H1 (cell line): ENCODE measurements around the gene LCN2. TPM values are rescaled to one million over a fixed set of nuclear protein-coding genes. Genes with fewer than 3 reads are reported as not detected.

Experiments used
- CTCF ChIA-PET: fragments of 300-600 bp; sonication (Branson Sonifier 250); formaldehyde crosslinking; loops from one replicate; lab custom pipeline; 2021; ENCODE audit not compliant: partially characterized antibody; lab: Charles Lee
- POLR2A ChIA-PET: fragments of 300-600 bp; sonication (Branson Sonifier 250); formaldehyde crosslinking; loops from one replicate; lab custom pipeline; 2021; ENCODE audit warnings: inconsistent platforms; ENCODE audit not compliant: partially characterized antibody; lab: Charles Lee
- DNase-seq, 2 experiments: peaks; one replicate each; pipeline versions ENCODE4 v3.0.0 to v3.0.0-alpha.2; 2010 to 2022; ENCODE audit warnings: low spot score in 2 of 2, low read depth in 1 of 2, mixed read lengths in 1 of 2
- FAIRE-seq: peaks from 2 replicates; lab custom pipeline; 2011; peaks lifted over from hg19 to GRCh38; lab: Jason Lieb, UNC
- H2AFZ ChIP-seq: 2 replicates; pipeline ENCODE4 v1.8.1; 2012; ENCODE audit warnings: low read length, inconsistent platforms
- H2AK5ac ChIP-seq: 2 replicates; pipeline ENCODE4 v1.6.1; 2013; ENCODE audit warnings: low read depth, low read length
- H2BK120ac ChIP-seq: replicated peaks from 2 replicates; pipeline ENCODE3; 2013; ENCODE audit warnings: low read depth, low read length, inconsistent platforms
- H2BK12ac ChIP-seq: 2 replicates; pipeline ENCODE4 v1.6.1; 2013; ENCODE audit warnings: low read depth, low read length
- H2BK15ac ChIP-seq: 2 replicates; pipeline ENCODE4 v1.6.1; 2013; ENCODE audit warnings: low read length
- H2BK20ac ChIP-seq: 2 replicates; pipeline ENCODE4 v1.6.1; 2013; ENCODE audit warnings: low read length
- H2BK5ac ChIP-seq: 2 replicates; pipeline ENCODE4 v1.6.1; 2013; ENCODE audit warnings: low read depth, low read length
- H3K14ac ChIP-seq: 2 replicates; pipeline ENCODE4 v1.6.1; 2013; ENCODE audit warnings: inconsistent platforms; ENCODE audit not compliant: insufficient read length
- H3K18ac ChIP-seq: 2 replicates; pipeline ENCODE4 v1.6.1; 2013; ENCODE audit warnings: low read length; ENCODE audit errors: extremely low read depth
- H3K23ac ChIP-seq: 2 replicates; pipeline ENCODE4 v1.6.1; 2013; ENCODE audit warnings: inconsistent platforms; ENCODE audit not compliant: insufficient read length
- H3K23me2 ChIP-seq: 2 replicates; pipeline ENCODE4 v1.6.1; 2013; ENCODE audit warnings: low read depth, low read length
- H3K27ac ChIP-seq: 2 replicates; pipeline ENCODE4 v1.6.1; 2011; ENCODE audit warnings: low read depth, low read length, inconsistent platforms
- H3K27me3 ChIP-seq, 4 experiments: replicated peaks in 1 of 4; 1 replicate in 1 of 4; 2 replicates in 3 of 4; pipeline versions ENCODE4 v1.6.1 to v1.8.1; 2011 to 2013; ENCODE audit warnings: low read length in 3 of 4, mild to moderate bottlenecking in 3 of 4, inconsistent platforms in 2 of 4, mixed read lengths in 2 of 4, moderate library complexity in 1 of 4; ENCODE audit not compliant: control insufficient read depth in 3 of 4, insufficient read depth in 3 of 4; ENCODE audit errors: extremely low read depth in 1 of 4
- H3K36me3 ChIP-seq, 4 experiments: 2 replicates each; pipeline versions ENCODE4 v1.6.1 to v1.8.1; 2011 to 2013; ENCODE audit warnings: mild to moderate bottlenecking in 4 of 4, low read length in 3 of 4, moderate library complexity in 2 of 4, control low read depth in 1 of 4, inconsistent platforms in 1 of 4; ENCODE audit not compliant: insufficient read depth in 4 of 4, control insufficient read depth in 2 of 4
- H3K4ac ChIP-seq: replicated peaks from 2 replicates; pipeline ENCODE3; 2013; ENCODE audit warnings: low read length, low read depth, mixed read lengths, inconsistent platforms; ENCODE audit not compliant: insufficient read length
- H3K4me1 ChIP-seq, 4 experiments: replicated peaks in 1 of 4; 1 replicate in 1 of 4; 2 replicates in 3 of 4; pipeline versions ENCODE4 v1.6.1 to v1.8.1; 2011 to 2013; ENCODE audit warnings: low read length in 3 of 4, inconsistent platforms in 2 of 4, mixed read lengths in 1 of 4; ENCODE audit not compliant: insufficient read depth in 4 of 4, control insufficient read depth in 3 of 4
- H3K4me2 ChIP-seq, 2 experiments: 2 replicates each; pipeline versions ENCODE4 v1.6.1 to v1.8.1; 2011 to 2013; ENCODE audit warnings: low read depth in 2 of 2, low read length in 2 of 2, control low read depth in 1 of 2, inconsistent platforms in 1 of 2, mild to moderate bottlenecking in 1 of 2; ENCODE audit not compliant: insufficient read depth in 1 of 2
- H3K4me3 ChIP-seq, 4 experiments: fragments of 200-600, 300-600 bp in 1 of 4; sonication (generic), shearing (Covaris generic), sonication (Bioruptor Twin) in 1 of 4; 2 replicates each; pipeline versions ENCODE4 v1.5.1 to v1.8.1; 2011 to 2016; ENCODE audit warnings: low read length in 4 of 4, low read depth in 3 of 4, control low read depth in 2 of 4, inconsistent platforms in 2 of 4, mild to moderate bottlenecking in 2 of 4, mixed read lengths in 1 of 4, moderate library complexity in 1 of 4; ENCODE audit not compliant: insufficient read depth in 2 of 4; ENCODE audit errors: extremely low read depth in 1 of 4
- H3K56ac ChIP-seq: replicated peaks from 2 replicates; pipeline ENCODE3; 2013; ENCODE audit warnings: low read depth, mild to moderate bottlenecking, mixed read lengths, low read length, inconsistent platforms; ENCODE audit not compliant: insufficient read length
- H3K79me1 ChIP-seq: 2 replicates; pipeline ENCODE4 v1.6.1; 2013; ENCODE audit warnings: low read depth, low read length, control low read depth
- H3K79me2 ChIP-seq, 2 experiments: 2 replicates each; pipeline versions ENCODE4 v1.6.1 to v1.8.1; 2012 to 2013; ENCODE audit warnings: low read length in 2 of 2, mild to moderate bottlenecking in 2 of 2, inconsistent platforms in 1 of 2; ENCODE audit not compliant: insufficient read depth in 2 of 2, control insufficient read depth in 1 of 2
- H3K9ac ChIP-seq, 4 experiments: replicated peaks in 1 of 4; 1 replicate in 1 of 4; 2 replicates in 3 of 4; pipeline versions ENCODE4 v1.6.1 to v1.8.1; 2011 to 2013; ENCODE audit warnings: low read depth in 3 of 4, low read length in 3 of 4, control low read depth in 2 of 4, mild to moderate bottlenecking in 2 of 4, moderate library complexity in 2 of 4, inconsistent platforms in 1 of 4; ENCODE audit errors: extremely low read depth in 1 of 4
- H3K9me3 ChIP-seq, 2 experiments: 2 replicates each; pipeline versions ENCODE4 v1.6.1 to v1.8.1; 2012 to 2013; ENCODE audit warnings: mild to moderate bottlenecking in 2 of 2, moderate library complexity in 2 of 2, control low read depth in 1 of 2, inconsistent platforms in 1 of 2, low read depth in 1 of 2, low read length in 1 of 2, mixed read lengths in 1 of 2; ENCODE audit not compliant: insufficient read depth in 2 of 2
- H4K20me1 ChIP-seq, 2 experiments: replicated peaks in 1 of 2; 2 replicates each; pipeline versions ENCODE3 to v1.8.1; 2011 to 2013; ENCODE audit warnings: inconsistent platforms in 2 of 2, low read length in 2 of 2, mild to moderate bottlenecking in 1 of 2; ENCODE audit not compliant: insufficient read depth in 2 of 2, control insufficient read depth in 1 of 2
- H4K5ac ChIP-seq: 2 replicates; pipeline ENCODE4 v1.6.1; 2013; ENCODE audit warnings: low read length, low read depth, mixed read lengths, inconsistent platforms; ENCODE audit not compliant: insufficient read length
- H4K8ac ChIP-seq: 2 replicates; pipeline ENCODE4 v1.8.0; 2013; ENCODE audit warnings: mild to moderate bottlenecking, moderate library complexity, low read length, inconsistent platforms; ENCODE audit not compliant: insufficient read depth; ENCODE audit errors: extremely low read depth
- H4K91ac ChIP-seq: replicated peaks from 2 replicates; pipeline ENCODE3; 2013; ENCODE audit warnings: low read length, mixed read lengths, inconsistent platforms; ENCODE audit not compliant: insufficient read length
- HDAC6 ChIP-seq: IDR thresholded peaks from one replicate; pipeline ENCODE4 v1.7.1; 2012; ENCODE audit warnings: low read depth, mild to moderate bottlenecking, inconsistent platforms, low read length, moderate library complexity
- WGBS, 2 experiments: shearing (Covaris generic) in 1 of 2; methylation state at CpG; one replicate each; pipeline versions ENCODE4 v1.1.6 to v1.1.7; 2013 to 2015; ENCODE audit warnings: low lambda C conversion rate in 2 of 2, mixed read lengths in 2 of 2, inconsistent platforms in 1 of 2, low coverage in 1 of 2, missing lambda C conversion rate in 1 of 2; ENCODE audit not compliant: insufficient replicate concordance in 2 of 2, insufficient coverage in 1 of 2, insufficient read length in 1 of 2; ENCODE audit errors: extremely low coverage in 1 of 2, missing lambda C conversion rate in 1 of 2; 5-methylcytosine and 5-hydroxymethylcytosine counted together
- polyA plus RNA-seq, 7 experiments: library from polyadenylated mRNA; depleted of rRNA in 3 of 7; stranded (reverse) in 5 of 7; unstranded in 2 of 7; fragments of >200 nt in 5 of 7; fragments of 200-250 nt in 2 of 7; gene quantifications; 1 replicate in 5 of 7; 2 replicates in 1 of 7; 4 replicates in 1 of 7; pipeline versions ENCODE4 v1.2.1 to v1.2.3, GENCODE V29; 2011 to 2013; ENCODE audit warnings: missing spikeins in 2 of 7, mixed read lengths in 2 of 7
- total RNA-seq: library from RNA; stranded (reverse); fragmentation: NEBNext Ultra II Directional; extraction: Animal tissue kit (Norgen Biotek cat#: 25700); gene quantifications from 2 replicates; pipeline ENCODE4 v1.2.1, GENCODE V29; 2021

LCN2 gene
- total and polyA plus RNA-seq, 2 of the 8 experiments (the other 6 are each of a cell fraction or from before 2014, with no cell fraction given), result 1.1 to 1.6 TPM

DNA sequence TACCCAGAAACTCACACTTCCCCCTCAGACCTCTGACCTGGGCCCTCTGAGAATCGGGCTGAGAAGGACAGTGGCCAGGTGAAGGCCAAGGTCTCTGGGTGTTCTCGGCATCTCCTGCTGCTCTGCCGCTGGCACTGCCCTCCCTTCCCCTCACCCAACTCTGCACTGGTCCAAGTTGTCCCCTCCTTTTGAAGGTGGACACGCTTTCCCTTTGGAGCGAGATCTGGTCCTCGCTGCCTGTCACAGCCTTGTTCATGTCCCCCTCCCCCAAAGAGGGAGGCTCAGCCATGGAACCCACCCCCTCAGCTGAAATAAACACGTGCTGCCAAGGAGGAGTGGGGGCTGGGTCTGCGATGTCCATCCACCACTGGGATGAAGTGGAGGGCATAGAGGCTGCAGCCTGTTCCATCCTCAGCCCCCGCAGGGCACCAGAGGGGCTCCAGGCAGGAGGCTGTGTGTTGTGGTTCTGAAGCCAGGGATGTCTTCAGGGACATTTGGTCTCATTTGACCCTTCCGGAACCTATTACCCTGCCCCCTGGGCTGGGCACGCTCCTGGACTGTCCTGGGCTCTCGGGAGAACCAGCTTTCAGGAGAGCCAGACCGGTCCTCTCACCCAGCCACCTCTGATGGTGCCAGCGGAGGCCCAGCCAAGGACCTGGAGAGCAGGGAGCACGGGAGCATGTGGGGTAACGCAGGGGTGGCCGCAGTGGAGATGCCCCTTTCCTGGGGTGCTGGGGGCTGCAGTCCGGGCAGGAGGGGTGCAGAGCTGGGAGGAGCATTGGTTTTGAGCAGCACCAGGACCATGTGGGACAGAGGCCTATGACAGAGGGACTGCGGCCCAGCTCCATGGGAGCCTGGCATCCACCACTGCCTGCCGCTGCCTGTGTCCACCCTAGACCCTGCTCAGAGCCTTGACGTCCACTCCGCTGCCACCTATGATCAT lies 4.7 kb upstream of the LCN2 start:
- POLR2A ChIA-PET, result interaction anchor here (1.2 to 2.5 kb wide), 3 partner anchors 8 to 18 kb away, joined by 3 to 6 read pairs (median 4); no protein-coding TSS in a partner anchor
- no peak overlapping the region for H3K14ac ChIP-seq
- no peak overlapping the region for H2BK20ac ChIP-seq
- H3K79me2 ChIP-seq, result no peaks in the 10 kb centered on the region
- no peaks in the 10 kb centered on the region for H3K27me3 ChIP-seq
- no peak overlapping the region for H3K9ac ChIP-seq
- 90% methylated on average over 22 of the region's 22 CpGs; no CpG with 5 or more reads in 1 of the 2 experiments for WGBS, 2 experiments
- no peak overlapping the region for H3K56ac ChIP-seq
- H3K23ac ChIP-seq, result no peak overlapping the region
- peak overlapping the region; percentile 79; the same call in 1 of the 2 replicates for H4K8ac ChIP-seq
- H3K4me3 ChIP-seq, result no peak overlapping the region
- H2AFZ ChIP-seq, result no peak overlapping the region
- H3K4me1 ChIP-seq, result no peaks in the 10 kb centered on the region; a peak in 1 of 7 replicates
- H2BK15ac ChIP-seq, result no peak overlapping the region
- H3K23me2 ChIP-seq, result no peaks in the 10 kb centered on the region
- H2BK12ac ChIP-seq, result no peak overlapping the region
- no peak overlapping the region for H3K4ac ChIP-seq
- H4K5ac ChIP-seq, result no peak overlapping the region
- H2BK120ac ChIP-seq, result no peak overlapping the region
- H3K36me3 ChIP-seq, result no peaks in the 10 kb centered on the region
- no peak overlapping the region for H3K4me2 ChIP-seq
- H2AK5ac ChIP-seq, result no peak overlapping the region
- H3K18ac ChIP-seq, result no peak overlapping the region
- H4K91ac ChIP-seq, result no peak overlapping the region
- H4K20me1 ChIP-seq, result no peaks in the 10 kb centered on the region
- DNase-seq, result no peak
- H3K9me3 ChIP-seq, result no peaks in the 10 kb centered on the region
- no peak overlapping the region for H2BK5ac ChIP-seq
- no peak for FAIRE-seq
- CTCF ChIA-PET, result interaction anchor here (1.1 to 2.8 kb wide), 2 partner anchors 20 to 27 kb away, joined by 5 to 15 read pairs; no protein-coding TSS in a partner anchor
- H3K79me1 ChIP-seq, result no peaks in the 10 kb centered on the region
- H3K27ac ChIP-seq, result no peak overlapping the region
- TF ChIP-seq HDAC6, result no peak
